Trophoblast cell (in vitro differentiated cells and primary cell): ENCODE measurements around the gene ZNF678. TPM values are rescaled to one million over a fixed set of nuclear protein-coding genes. Genes with fewer than 3 reads are reported as not detected.
A peak's percentile ranks its signal among the peaks of the same experiment; 100 is the strongest.

Experiments used
- DNase-seq, 2 donors: peaks; one replicate each; pipeline ENCODE4 v3.0.0-alpha.2; 2016
- H2AFZ ChIP-seq: 2 replicates; pipeline ENCODE4 v1.6.1; 2013; ENCODE audit warnings: low read length, moderate library complexity, mild to moderate bottlenecking; ENCODE audit not compliant: insufficient read depth, poor library complexity
- H2AK5ac ChIP-seq: 2 replicates; pipeline ENCODE4 v1.6.1; 2013; ENCODE audit warnings: mild to moderate bottlenecking, low read length
- H2BK120ac ChIP-seq: 2 replicates; pipeline ENCODE4 v1.6.1; 2013; ENCODE audit warnings: low read length, mild to moderate bottlenecking, moderate library complexity; ENCODE audit not compliant: insufficient read depth, poor library complexity
- H2BK12ac ChIP-seq: 2 replicates; pipeline ENCODE4 v1.6.1; 2013; ENCODE audit warnings: mild to moderate bottlenecking, low read length, moderate library complexity
- H2BK5ac ChIP-seq: 2 replicates; pipeline ENCODE4 v1.6.1; 2013; ENCODE audit warnings: low read length, low read depth, moderate library complexity, mild to moderate bottlenecking; ENCODE audit not compliant: poor library complexity
- H3K14ac ChIP-seq: 2 replicates; pipeline ENCODE4 v1.6.1; 2013; ENCODE audit warnings: mild to moderate bottlenecking, low read length
- H3K18ac ChIP-seq: 2 replicates; pipeline ENCODE4 v1.6.1; 2013; ENCODE audit warnings: mild to moderate bottlenecking, low read length
- H3K23ac ChIP-seq: 2 replicates; pipeline ENCODE4 v1.6.1; 2013; ENCODE audit warnings: low read length
- H3K27ac ChIP-seq: 2 replicates; pipeline ENCODE4 v1.5.1; 2013; ENCODE audit warnings: low read depth, mild to moderate bottlenecking, inconsistent platforms, low read length, moderate library complexity
- H3K27me3 ChIP-seq: 2 replicates; pipeline ENCODE4 v1.6.1; 2013; ENCODE audit warnings: inconsistent platforms, mild to moderate bottlenecking, low read length, moderate library complexity; ENCODE audit not compliant: insufficient read depth
- H3K36me3 ChIP-seq, 2 experiments: 1 replicate in 1 of 2; 2 replicates in 1 of 2; pipeline ENCODE4 v1.6.1; 2013; ENCODE audit warnings: low read length in 2 of 2, mild to moderate bottlenecking in 2 of 2, moderate library complexity in 1 of 2; ENCODE audit not compliant: insufficient read depth in 2 of 2, control insufficient read depth in 1 of 2
- H3K4ac ChIP-seq: 2 replicates; pipeline ENCODE4 v1.6.1; 2013; ENCODE audit warnings: low read depth, mild to moderate bottlenecking, low read length, moderate library complexity
- H3K4me1 ChIP-seq, 2 experiments: 1 replicate in 1 of 2; 2 replicates in 1 of 2; pipeline ENCODE4 v1.6.1; 2013; ENCODE audit warnings: low read length in 2 of 2, mild to moderate bottlenecking in 2 of 2, moderate library complexity in 1 of 2; ENCODE audit not compliant: insufficient read depth in 2 of 2, control insufficient read depth in 1 of 2
- H3K4me2 ChIP-seq: 2 replicates; pipeline ENCODE4 v1.6.1; 2013; ENCODE audit warnings: inconsistent platforms, mild to moderate bottlenecking, low read length, moderate library complexity
- H3K4me3 ChIP-seq: 2 replicates; pipeline ENCODE4 v1.5.1; 2013; ENCODE audit warnings: mild to moderate bottlenecking, low read depth, low read length, inconsistent platforms
- H3K79me1 ChIP-seq: one replicate; pipeline ENCODE4 v1.6.1; 2013; ENCODE audit warnings: low read length
- H3K79me2 ChIP-seq: 2 replicates; pipeline ENCODE4 v1.6.1; 2013; ENCODE audit warnings: low read length, mild to moderate bottlenecking; ENCODE audit not compliant: control insufficient read depth, insufficient read depth, poor library complexity
- H3K9ac ChIP-seq: 2 replicates; pipeline ENCODE4 v1.6.1; 2013; ENCODE audit warnings: mild to moderate bottlenecking, low read length
- H3K9me3 ChIP-seq: 2 replicates; pipeline ENCODE4 v1.6.1; 2013; ENCODE audit warnings: low read depth, mild to moderate bottlenecking, control low read depth, inconsistent platforms, low read length; ENCODE audit not compliant: insufficient read depth
- H4K12ac ChIP-seq: 2 replicates; pipeline ENCODE4 v1.6.1; 2013; ENCODE audit warnings: low read depth, mild to moderate bottlenecking, low read length, moderate library complexity
- H4K8ac ChIP-seq: 2 replicates; pipeline ENCODE4 v1.6.1; 2013; ENCODE audit warnings: low read depth, mild to moderate bottlenecking, low read length, moderate library complexity
- H4K91ac ChIP-seq: one replicate; pipeline ENCODE4 v1.6.1; 2013; ENCODE audit warnings: low read depth, mild to moderate bottlenecking, low read length, moderate library complexity
- WGBS: extraction: QIAGEN DNeasy Blood & Tissue Kit; methylation state at CpG from one replicate; pipeline ENCODE4 v1.1.7; 2013; ENCODE audit warnings: missing lambda C conversion rate; ENCODE audit not compliant: insufficient read length, insufficient coverage; ENCODE audit errors: extremely low coverage; 5-methylcytosine and 5-hydroxymethylcytosine counted together
- polyA plus RNA-seq: library from polyadenylated mRNA; stranded (reverse); fragments of 200-250 nt; gene quantifications from 2 replicates; pipeline ENCODE4 v1.2.3, GENCODE V29; 2013

Gene ZNF678
- polyA plus RNA-seq: 5.0 and 6.0 TPM in 2 replicates

GRCh38 chr1:227563324-227564201, at the start of gene ZNF678:
TSS of gene ZNF678 (plus strand) at chr1:227563556. CDS start at chr1:227650992, 87,436 bp downstream.
- Histone ChIP-seq H2BK12ac (no peak within 1 kb of the TSS), H2BK120ac (peak within 1 kb of the TSS; percentile 79), H3K79me1 (peaks cover 10% of the 10 kb centered on the region), H3K36me3 (peaks cover 2 to 3% of the 10 kb centered on the region in 2 experiments), H4K12ac (peak within 1 kb of the TSS; percentile 98), H4K8ac (peak within 1 kb of the TSS; percentile 100), H2BK5ac (peak within 1 kb of the TSS; percentile 98), H3K4ac (peak within 1 kb of the TSS; percentile 94), H2AK5ac (peak within 1 kb of the TSS; percentile 73), H3K4me1 (no peaks in the 10 kb centered on the region), H3K27ac (peak within 1 kb of the TSS; percentile 91), H3K27me3 (no peaks in the 10 kb centered on the region), H3K14ac (peak within 1 kb of the TSS; percentile 98), H4K91ac (peak within 1 kb of the TSS; percentile 96), H3K23ac (no peak within 1 kb of the TSS), H3K4me3 (peak within 1 kb of the TSS; percentile 77), H2AFZ (peak within 1 kb of the TSS; percentile 94), H3K9me3 (peaks cover 12% of the 10 kb centered on the region), H3K79me2 (peaks cover 5% of the 10 kb centered on the region), H3K4me2 (peak within 1 kb of the TSS; percentile 86), H3K9ac (peak within 1 kb of the TSS; percentile 92), H3K18ac (peak within 1 kb of the TSS; percentile 97)
- peak; percentile 93 to 97 for DNase-seq
- WGBS: no CpG with 5 or more reads among the region's 39 CpGs

DNA sequence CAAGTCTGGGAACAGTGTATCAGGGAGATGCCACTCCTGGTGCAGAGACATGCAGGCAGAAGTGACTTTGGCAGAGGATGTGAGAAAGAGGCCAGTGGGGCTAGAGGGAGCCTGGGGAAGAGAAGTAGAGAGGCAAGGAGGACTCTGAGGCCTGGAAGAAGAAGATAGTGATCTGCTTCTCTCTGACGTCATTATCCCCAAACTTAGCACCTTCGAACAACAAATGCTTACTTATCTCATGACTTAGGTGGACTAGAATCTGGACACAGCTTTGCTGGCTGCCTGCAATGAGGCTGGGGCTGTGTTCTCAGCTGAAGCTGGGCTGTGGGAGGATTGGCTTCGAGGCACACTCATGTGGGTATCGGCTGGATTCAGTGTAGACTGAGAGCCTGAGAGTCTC, 44.5 kb upstream of the ZNF678 start:
- Histone ChIP-seq H3K36me3 (no peaks in the 10 kb centered on the region), H2AK5ac (no peak overlapping the region), H4K91ac (no peak overlapping the region), H3K79me2 (no peaks in the 10 kb centered on the region), H3K4me1 (no peaks in the 10 kb centered on the region), H3K79me1 (no peaks in the 10 kb centered on the region), H2AFZ (no peak overlapping the region), H3K27ac (no peak overlapping the region), H3K27me3 (no peaks in the 10 kb centered on the region), H3K9ac (no peak overlapping the region), H3K18ac (no peak overlapping the region), H3K4ac (no peak overlapping the region), H3K23ac (no peak overlapping the region), H3K4me2 (no peak overlapping the region), H2BK5ac (no peak overlapping the region), H3K14ac (no peak overlapping the region), H3K4me3 (no peak overlapping the region), H2BK120ac (no peak overlapping the region), H4K8ac (no peak overlapping the region), H4K12ac (no peak overlapping the region), H2BK12ac (no peak overlapping the region), H3K9me3 (no peaks in the 10 kb centered on the region)
- WGBS: no CpG with 5 or more reads among the region's 4 CpGs
- DNase-seq: no peak

GRCh38 chr1:227521782-227522181, 41.6 kb upstream of the ZNF678 start:
- no peak overlapping the region for H3K18ac ChIP-seq
- WGBS: no CpG with 5 or more reads among the region's 11 CpGs

GRCh38 chr1:227526524-227526923, 36.8 kb upstream of the ZNF678 start:
- H3K4me2 ChIP-seq: no peak overlapping the region
- DNase-seq: no peak
- H3K27me3 ChIP-seq: no peaks in the 10 kb centered on the region
- no peak overlapping the region for H3K4ac ChIP-seq
- H3K9ac ChIP-seq: no peak overlapping the region
- H3K18ac ChIP-seq: no peak overlapping the region
- H2AFZ ChIP-seq: no peak overlapping the region
- no peak overlapping the region for H3K4me3 ChIP-seq
- H3K36me3 ChIP-seq: no peaks in the 10 kb centered on the region
- WGBS: no CpG with 5 or more reads among the region's 2 CpGs
- H3K79me1 ChIP-seq: no peaks in the 10 kb centered on the region
- no peaks in the 10 kb centered on the region for H3K79me2 ChIP-seq
- H4K8ac ChIP-seq: no peak overlapping the region
- H3K27ac ChIP-seq: no peak overlapping the region
- no peak overlapping the region for H4K12ac ChIP-seq
- H3K23ac ChIP-seq: no peak overlapping the region
- H3K9me3 ChIP-seq: no peaks in the 10 kb centered on the region
- H2AK5ac ChIP-seq: no peak overlapping the region
- no peaks in the 10 kb centered on the region for H3K4me1 ChIP-seq
- no peak overlapping the region for H2BK120ac ChIP-seq
- no peak overlapping the region for H3K14ac ChIP-seq
- H4K91ac ChIP-seq: no peak overlapping the region
- H2BK12ac ChIP-seq: no peak overlapping the region
- H2BK5ac ChIP-seq: no peak overlapping the region

More at GRCh38 chr1:227521782-227522181, 41.6 kb upstream of the ZNF678 start:
- H2BK5ac ChIP-seq: no peak overlapping the region
- H3K79me1 ChIP-seq: no peaks in the 10 kb centered on the region
- DNase-seq: no peak
- H2AFZ ChIP-seq: no peak overlapping the region
- H3K79me2 ChIP-seq: no peaks in the 10 kb centered on the region
- H3K4me2 ChIP-seq: no peak overlapping the region
- no peak overlapping the region for H3K23ac ChIP-seq
- H3K9me3 ChIP-seq: no peaks in the 10 kb centered on the region
- no peak overlapping the region for H3K4ac ChIP-seq
- H4K8ac ChIP-seq: no peak overlapping the region
- no peak overlapping the region for H2BK12ac ChIP-seq
- H3K4me1 ChIP-seq: no peaks in the 10 kb centered on the region
- no peak overlapping the region for H2AK5ac ChIP-seq
- H4K12ac ChIP-seq: no peak overlapping the region
- H3K27ac ChIP-seq: no peak overlapping the region
- no peak overlapping the region for H2BK120ac ChIP-seq
- H3K4me3 ChIP-seq: no peak overlapping the region
- no peaks in the 10 kb centered on the region for H3K36me3 ChIP-seq
- H3K27me3 ChIP-seq: no peaks in the 10 kb centered on the region
- no peak overlapping the region for H3K14ac ChIP-seq
- no peak overlapping the region for H3K9ac ChIP-seq
- no peak overlapping the region for H4K91ac ChIP-seq
